ENCODE results near the gene CAPS2. TPM values are rescaled to one million over a fixed set of nuclear protein-coding genes. Genes with fewer than 3 reads are reported as not detected.

Gene CAPS2
- total and polyA plus RNA-seq, 5 experiments from 2014 or later = 1.3 to 8.7 (median 4.7) TPM

DNA sequence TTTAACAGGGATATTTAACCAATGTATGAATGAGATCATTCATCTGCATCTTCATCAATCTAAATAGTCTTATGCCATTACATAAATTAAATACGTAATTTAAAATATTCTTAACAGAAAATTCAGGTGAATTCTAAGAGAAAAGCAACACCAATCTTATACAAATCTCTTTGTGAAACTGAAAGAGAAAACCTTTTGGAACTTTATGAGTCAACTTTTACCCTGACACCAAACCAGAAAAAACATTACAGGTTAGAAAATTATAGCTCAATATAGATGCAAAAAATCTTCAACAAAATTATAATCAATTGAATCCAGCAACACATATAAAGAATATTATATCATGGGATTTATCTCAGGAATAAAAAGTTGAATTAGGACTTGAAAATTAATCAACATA lies 7.8 kb upstream of the CAPS2 start:
- Mint-ChIP-seq H3K4me3 (no peak overlapping the region), H3K27ac (no peak overlapping the region), H3K27me3 (peaks cover 9 to 15% (median 13%) of the 10 kb centered on the region in 5 donors), H3K36me3 (no peaks in the 10 kb centered on the region), H3K4me1 (peaks cover 7 to 12% (median 8%) of the 10 kb centered on the region in 4 donors), H3K9me3 (no peaks in the 10 kb centered on the region)
- no peak for ATAC-seq
- POLR2A ChIA-PET = no interaction called here
- DNase-seq = no peak

DNA sequence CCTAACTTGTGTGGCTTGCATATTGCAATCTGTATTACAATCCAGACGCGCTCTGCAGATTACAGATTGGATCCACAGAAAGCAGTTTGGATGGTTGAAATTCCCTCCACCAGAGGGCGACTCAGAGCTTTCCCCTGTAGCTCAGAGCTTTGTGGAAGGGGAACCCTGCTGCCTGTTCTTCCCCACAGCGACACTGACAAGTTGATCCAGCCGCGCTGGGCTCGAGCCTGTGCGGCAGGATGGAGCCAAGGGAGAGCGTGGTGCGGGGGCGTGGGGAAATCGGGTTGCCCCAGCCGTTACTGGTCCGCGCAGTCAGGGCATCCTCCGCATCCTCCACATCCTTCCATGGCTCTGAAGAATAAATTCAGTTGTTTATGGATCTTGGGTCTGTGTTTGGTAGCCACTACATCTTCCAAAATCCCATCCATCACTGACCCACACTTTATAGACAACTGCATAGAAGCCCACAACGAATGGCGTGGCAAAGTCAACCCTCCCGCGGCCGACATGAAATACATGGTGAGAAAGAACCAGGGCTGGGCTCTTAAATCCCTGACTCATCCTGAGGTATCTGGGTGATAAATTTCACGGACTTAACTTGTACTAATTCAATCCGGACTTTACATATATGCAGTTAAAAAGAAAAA lies 4.4 kb upstream of the CAPS2 start, which contains the start of gene GLIPR1L1:
GLIPR1L1 (plus strand) TSS at position 287 of the 647 bp plus-strand sequence; CDS start at position 346, 59 bp downstream.
- ATAC-seq = peak; percentile 88 to 90

DNA sequence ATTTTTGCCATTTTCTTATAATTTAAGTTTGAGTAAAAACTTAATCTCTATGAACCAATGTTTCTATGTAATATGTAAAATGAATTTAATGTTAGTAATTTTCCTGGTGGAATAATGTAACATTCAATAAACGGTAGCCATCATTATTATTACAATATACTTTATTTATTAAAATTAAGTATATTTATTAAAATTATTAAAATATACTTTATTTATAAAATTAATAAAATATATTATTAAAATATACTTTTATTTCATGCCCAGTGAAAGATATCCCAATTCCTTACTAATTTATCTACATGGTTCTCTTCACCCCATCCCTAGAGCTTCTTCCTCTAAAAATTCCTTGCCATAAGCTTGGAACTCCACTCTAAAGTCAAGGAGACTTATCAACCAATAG lies 2.5 kb downstream of the CAPS2 start:
- Mint-ChIP-seq H3K9me3 (no peaks in the 10 kb centered on the region), H3K4me3 (no peak overlapping the region), H3K4me1 (peaks cover 0 to 10% (median 9%) of the 10 kb centered on the region in 4 donors), H3K27me3 (peaks cover 6 to 36% (median 25%) of the 10 kb centered on the region in 5 donors), H3K36me3 (no peaks in the 10 kb centered on the region), H3K27ac (no peak overlapping the region)
- POLR2A ChIA-PET = no interaction called here
- DNase-seq (no peak), ATAC-seq (no peak)

More for the DNA sequence above, 4.4 kb upstream of the CAPS2 start, which contains the start of gene GLIPR1L1:
- peaks cover 15 to 26% (median 24%) of the 10 kb centered on the region in 5 donors for H3K27me3 Mint-ChIP-seq
- peaks cover 7 to 20% (median 16%) of the 10 kb centered on the region in 4 donors for H3K4me1 Mint-ChIP-seq
- no peaks in the 10 kb centered on the region for H3K9me3 Mint-ChIP-seq
- peak within 1 kb of the TSS in 2 of 10 donors; percentile 23 to 30 for H3K27ac Mint-ChIP-seq
- POLR2A ChIA-PET = interaction anchor here (1.0 to 1.5 kb wide), 3 partner anchors 146 to 697 kb away, joined by 3 to 4 read pairs (median 3); partner anchors contain the start of genes GLIPR1 and PHLDA1
- peak; percentile 62 to 87 (median 76) for DNase-seq
- H3K4me3 Mint-ChIP-seq = peak within 1 kb of the TSS; percentile 20 to 81 (median 70)
- H3K36me3 Mint-ChIP-seq = no peaks in the 10 kb centered on the region

DNA sequence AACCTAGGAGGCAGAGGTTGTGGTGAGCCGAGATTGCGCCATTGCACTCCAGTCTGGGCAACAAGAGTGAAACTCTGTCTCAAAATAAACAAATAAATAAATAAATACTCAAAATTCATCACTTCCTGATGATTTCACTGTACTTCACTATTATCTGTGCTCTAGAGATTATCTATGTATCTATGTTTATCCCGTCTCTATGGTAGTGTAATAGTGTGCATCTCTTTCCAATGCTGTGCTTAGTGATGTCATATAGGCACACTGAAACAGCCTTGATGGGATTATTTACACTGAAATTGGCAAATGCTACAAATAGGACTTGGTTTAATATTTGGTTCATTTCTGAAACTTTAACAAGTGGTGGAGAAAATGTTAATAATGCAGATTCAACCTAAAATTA lies 6.5 kb downstream of the CAPS2 start:
- ATAC-seq = no peak
- Mint-ChIP-seq H3K36me3 (no peaks in the 10 kb centered on the region), H3K27ac (no peak overlapping the region), H3K4me3 (no peak overlapping the region), H3K9me3 (no peaks in the 10 kb centered on the region), H3K27me3 (peaks cover 7 to 18% (median 9%) of the 10 kb centered on the region in 5 donors), H3K4me1 (no peaks in the 10 kb centered on the region)
- POLR2A ChIA-PET = no interaction called here
- DNase-seq = no peak

DNA sequence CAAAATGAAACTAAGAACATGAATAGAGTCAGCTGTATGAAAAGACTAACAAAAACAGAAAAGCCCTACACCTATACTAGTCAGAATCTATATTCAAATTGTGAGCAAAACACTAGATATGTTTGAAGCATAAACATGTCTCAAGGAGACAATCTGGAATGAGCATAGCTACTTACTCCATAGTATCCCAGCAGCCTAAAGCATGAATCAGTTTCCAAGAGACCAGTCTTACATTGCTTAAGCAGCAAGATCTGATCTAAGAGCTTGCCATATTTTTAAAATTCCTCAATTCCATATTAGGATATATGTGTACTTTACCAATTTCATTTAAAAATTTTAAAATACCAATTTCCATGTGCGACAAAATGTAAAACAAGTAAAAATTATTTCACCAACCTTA lies 7.7 kb downstream of the CAPS2 start:
- DNase-seq (no peak), ATAC-seq (no peak)
- no peak overlapping the region for H3K27ac Mint-ChIP-seq
- H3K4me3 Mint-ChIP-seq = no peak overlapping the region
- no peaks in the 10 kb centered on the region for H3K9me3 Mint-ChIP-seq
- H3K4me1 Mint-ChIP-seq = no peaks in the 10 kb centered on the region
- POLR2A ChIA-PET = no interaction called here
- no peaks in the 10 kb centered on the region for H3K36me3 Mint-ChIP-seq
- peaks cover 3 to 9% (median 7%) of the 10 kb centered on the region in 5 donors for H3K27me3 Mint-ChIP-seq

DNA sequence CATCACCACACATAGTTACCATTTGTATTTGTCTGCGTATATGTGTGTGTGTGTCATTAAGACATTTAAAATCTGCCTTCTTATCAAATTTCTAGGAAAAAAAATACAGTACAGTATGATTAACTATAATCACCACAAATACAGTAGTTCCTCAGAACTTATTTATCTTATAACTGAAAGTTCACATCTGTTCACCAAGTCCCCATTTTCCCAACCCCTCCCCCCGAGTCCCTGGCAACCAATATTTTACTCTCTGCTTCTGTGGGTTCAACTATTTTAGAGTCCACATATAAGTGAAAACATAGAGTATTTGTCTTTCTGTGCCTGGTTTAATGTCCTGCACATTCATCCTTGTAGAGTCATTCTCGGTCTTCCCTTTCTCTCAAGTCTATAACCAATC lies 12.3 kb downstream of the CAPS2 start:
- H3K36me3 Mint-ChIP-seq = no peaks in the 10 kb centered on the region
- H3K4me3 Mint-ChIP-seq = no peak overlapping the region
- ATAC-seq = no peak
- H3K27me3 Mint-ChIP-seq = peaks cover 0 to 4% (median 0%) of the 10 kb centered on the region in 5 donors
- H3K27ac Mint-ChIP-seq = no peak overlapping the region
- DNase-seq = no peak
- no peaks in the 10 kb centered on the region for H3K4me1 Mint-ChIP-seq
- H3K9me3 Mint-ChIP-seq = no peaks in the 10 kb centered on the region
- POLR2A ChIA-PET = no interaction called here

DNA sequence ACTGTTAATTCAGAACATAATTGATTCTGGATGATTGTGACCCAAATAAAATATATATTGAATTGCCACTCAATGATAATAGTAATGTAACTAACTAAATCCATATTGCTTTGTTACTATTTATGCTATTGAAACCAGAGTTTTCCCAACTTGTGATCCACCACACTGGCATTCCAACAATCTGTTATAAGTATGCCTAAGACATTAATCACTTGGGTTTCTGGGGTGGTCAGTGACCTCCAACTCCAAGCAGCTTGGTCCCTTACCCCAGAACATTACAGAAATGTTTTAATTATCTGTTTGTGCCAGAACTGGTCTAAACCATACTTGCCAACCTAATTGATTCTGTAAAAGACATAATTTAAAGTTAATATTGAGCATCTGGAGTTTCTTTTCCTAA lies 14.6 kb downstream of the CAPS2 start:
- H3K4me3 Mint-ChIP-seq = no peak overlapping the region
- no peaks in the 10 kb centered on the region for H3K36me3 Mint-ChIP-seq
- no peak for ATAC-seq
- no peaks in the 10 kb centered on the region for H3K9me3 Mint-ChIP-seq
- peaks cover 0 to 4% (median 0%) of the 10 kb centered on the region in 5 donors for H3K27me3 Mint-ChIP-seq
- H3K27ac Mint-ChIP-seq = no peak overlapping the region
- H3K4me1 Mint-ChIP-seq = no peaks in the 10 kb centered on the region
- POLR2A ChIA-PET = no interaction called here
- no peak for DNase-seq

DNA sequence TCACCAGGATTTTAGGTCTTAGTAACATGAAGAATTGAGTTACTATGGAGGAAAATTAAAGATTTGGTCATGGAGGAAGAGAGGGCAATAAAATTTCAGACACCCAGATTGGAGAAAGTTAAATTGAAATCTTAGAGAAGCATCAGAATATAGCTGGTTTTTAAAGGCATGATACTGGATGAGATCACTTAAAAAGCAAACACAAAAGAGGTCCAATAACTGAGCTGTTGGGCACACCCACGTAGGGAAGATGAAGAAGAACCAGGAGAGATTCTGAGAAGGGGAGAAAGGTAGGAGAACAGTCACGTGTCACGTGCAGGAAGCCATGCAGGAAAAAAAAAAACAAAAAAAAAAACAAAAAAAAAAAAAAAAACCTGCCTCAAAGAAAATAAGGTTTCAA lies 18.8 kb downstream of the CAPS2 start:
- Mint-ChIP-seq H3K4me1 (no peaks in the 10 kb centered on the region), H3K9me3 (no peaks in the 10 kb centered on the region), H3K4me3 (no peak overlapping the region), H3K27ac (no peak overlapping the region), H3K36me3 (no peaks in the 10 kb centered on the region), H3K27me3 (no peaks in the 10 kb centered on the region)
- DNase-seq (no peak), ATAC-seq (no peak)
- POLR2A ChIA-PET = no interaction called here

DNA sequence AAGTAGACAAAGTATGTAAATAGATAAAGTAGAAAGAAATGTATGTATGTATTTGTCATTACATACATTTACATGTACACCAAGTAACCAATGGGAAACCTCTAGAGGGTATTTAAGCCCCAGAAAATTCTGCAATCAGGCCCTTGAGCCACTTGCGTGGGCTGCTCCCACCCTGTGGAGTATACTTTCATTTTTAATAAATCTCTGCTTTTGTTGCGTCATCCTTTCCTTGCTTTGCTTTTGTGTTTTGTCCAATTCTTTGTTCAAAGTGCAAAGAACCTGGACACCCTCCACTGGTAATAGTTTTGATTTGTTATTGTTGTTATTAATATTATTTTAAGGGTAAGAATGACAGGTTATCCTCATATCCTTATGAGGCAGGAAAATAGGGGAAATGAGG lies 21.8 kb downstream of the CAPS2 start:
- no peak for DNase-seq
- H3K36me3 Mint-ChIP-seq = peaks cover 0 to 1% (median 0%) of the 10 kb centered on the region in 3 donors
- no peaks in the 10 kb centered on the region for H3K27me3 Mint-ChIP-seq
- no peak for ATAC-seq
- no peak overlapping the region for H3K27ac Mint-ChIP-seq
- no peaks in the 10 kb centered on the region for H3K4me1 Mint-ChIP-seq
- POLR2A ChIA-PET = no interaction called here
- H3K4me3 Mint-ChIP-seq = no peak overlapping the region
- H3K9me3 Mint-ChIP-seq = peaks cover 0 to 7% (median 0%) of the 10 kb centered on the region in 9 donors

DNA sequence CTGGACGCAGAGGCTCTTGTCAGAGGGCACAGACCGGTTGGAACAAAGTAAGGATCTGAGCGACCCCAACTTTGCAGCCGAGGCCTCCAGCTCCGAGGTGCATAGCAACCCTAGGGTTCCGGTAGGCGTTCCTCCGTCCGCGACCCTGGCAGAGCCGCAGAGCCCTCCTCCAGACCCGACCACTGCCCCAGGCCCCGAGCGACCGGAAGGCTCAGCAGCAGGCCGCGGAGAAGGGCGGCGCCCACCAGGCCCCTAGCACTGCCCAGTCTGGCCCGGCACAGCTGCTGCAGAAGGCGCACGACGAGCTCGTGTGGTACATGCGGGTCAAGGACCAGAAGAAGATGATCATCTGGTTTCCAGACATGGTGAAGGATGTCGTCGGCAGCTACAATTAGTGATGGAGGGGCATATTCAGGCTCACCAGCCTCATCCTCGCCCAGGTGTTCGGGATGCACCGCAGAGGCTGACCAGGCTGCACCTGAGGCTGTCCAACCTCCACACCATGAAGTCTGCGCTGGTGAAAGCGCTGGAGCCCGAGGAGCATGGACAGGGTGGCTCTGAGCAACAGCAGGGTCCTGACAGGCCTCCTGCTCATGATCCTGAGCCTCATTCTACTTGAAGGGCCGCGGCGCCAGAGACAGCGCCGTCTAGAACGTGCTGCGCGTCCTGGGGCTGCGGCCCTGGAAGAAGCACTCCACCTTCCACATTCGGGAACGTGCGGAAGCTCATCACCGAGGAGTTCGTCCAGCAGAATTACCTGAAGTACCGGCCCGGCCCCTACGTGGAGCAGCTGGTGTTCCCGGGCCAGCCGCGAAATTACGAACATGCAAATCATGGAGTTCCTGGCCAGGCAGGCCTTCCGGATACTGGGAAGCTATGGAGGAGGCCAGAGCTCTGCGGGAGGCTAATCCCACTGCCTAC lies 24.5 kb downstream of the CAPS2 start:
- Mint-ChIP-seq H3K4me3 (no peak overlapping the region), H3K9me3 (peaks cover 0 to 9% (median 0%) of the 10 kb centered on the region in 9 donors), H3K27ac (no peak overlapping the region), H3K27me3 (no peaks in the 10 kb centered on the region), H3K36me3 (peaks cover 0 to 1% (median 0%) of the 10 kb centered on the region in 3 donors), H3K4me1 (no peaks in the 10 kb centered on the region)
- POLR2A ChIA-PET = no interaction called here
- ATAC-seq = no peak
- no peak for DNase-seq

DNA sequence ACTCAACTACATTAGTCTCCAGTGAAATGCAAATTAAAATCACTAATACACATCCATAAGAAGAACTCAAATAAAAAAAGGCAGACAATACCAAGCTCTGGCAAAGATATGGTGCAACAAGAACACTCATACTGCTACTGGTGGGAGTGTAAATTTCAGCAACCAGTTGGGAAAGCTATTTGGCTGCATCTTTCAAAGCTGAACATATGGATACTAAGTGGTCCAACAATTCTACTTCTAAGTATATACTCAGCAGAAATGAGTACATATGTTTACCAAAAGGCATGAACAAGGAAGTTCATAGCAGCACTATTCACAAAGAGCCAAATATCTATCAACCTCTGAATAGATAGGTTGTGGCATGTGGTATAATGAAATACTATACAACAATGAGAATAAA lies 27.3 kb downstream of the CAPS2 start:
- no peak for ATAC-seq
- Mint-ChIP-seq H3K36me3 (peaks cover 0 to 4% (median 0%) of the 10 kb centered on the region in 3 donors), H3K4me3 (no peak overlapping the region), H3K4me1 (no peaks in the 10 kb centered on the region), H3K27me3 (peaks cover 0 to 2% (median 0%) of the 10 kb centered on the region in 5 donors), H3K27ac (no peak overlapping the region), H3K9me3 (peaks cover 0 to 9% (median 0%) of the 10 kb centered on the region in 9 donors)
- POLR2A ChIA-PET = no interaction called here
- no peak for DNase-seq

DNA sequence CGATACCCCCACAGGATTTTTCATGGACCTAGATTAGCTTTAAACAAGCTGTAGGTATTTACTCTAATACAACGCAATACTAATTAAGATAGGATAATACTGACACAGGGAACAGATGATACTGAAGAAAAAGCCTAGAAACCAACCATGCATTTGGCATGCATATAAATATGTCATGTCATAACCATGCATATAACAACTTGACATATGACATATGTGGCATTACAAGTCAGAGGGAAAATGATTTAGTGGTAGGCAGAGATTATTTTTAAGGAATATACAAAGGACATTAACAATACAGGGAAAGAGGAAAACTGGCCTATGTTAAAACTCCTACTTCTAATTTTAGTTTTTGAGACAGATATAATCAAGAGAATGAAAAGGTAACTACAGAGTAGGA lies 27.9 kb downstream of the CAPS2 start:
- Mint-ChIP-seq H3K4me3 (no peak overlapping the region), H3K36me3 (peaks cover 0 to 4% (median 0%) of the 10 kb centered on the region in 3 donors), H3K27me3 (peaks cover 0 to 2% (median 0%) of the 10 kb centered on the region in 5 donors), H3K27ac (no peak overlapping the region), H3K9me3 (peaks cover 0 to 9% (median 0%) of the 10 kb centered on the region in 9 donors), H3K4me1 (no peaks in the 10 kb centered on the region)
- DNase-seq = no peak
- POLR2A ChIA-PET = no interaction called here
- no peak for ATAC-seq

DNA sequence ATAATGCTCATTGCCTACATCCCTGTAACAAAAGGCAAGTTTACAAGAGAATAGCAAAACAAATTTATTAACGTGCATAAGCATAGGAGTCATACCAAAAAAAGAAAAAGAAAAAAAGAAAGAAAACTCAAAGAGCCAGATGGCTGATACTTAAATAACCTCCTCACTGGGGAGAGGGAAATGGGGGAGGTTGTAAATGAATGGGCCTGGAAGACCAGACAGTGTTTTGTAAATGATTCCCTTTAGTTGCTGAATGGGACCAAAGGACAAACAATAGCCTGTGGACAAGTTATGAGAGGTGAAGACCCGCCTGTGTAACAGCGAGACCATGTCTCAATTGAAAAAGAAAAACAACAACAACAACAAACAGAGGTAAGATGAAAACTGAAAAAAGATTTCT lies 35.3 kb downstream of the CAPS2 start:
- H3K4me1 Mint-ChIP-seq = no peaks in the 10 kb centered on the region
- no peak overlapping the region for H3K4me3 Mint-ChIP-seq
- DNase-seq = no peak
- no peaks in the 10 kb centered on the region for H3K9me3 Mint-ChIP-seq
- no peaks in the 10 kb centered on the region for H3K27me3 Mint-ChIP-seq
- POLR2A ChIA-PET = no interaction called here
- H3K27ac Mint-ChIP-seq = peak overlapping the region in 1 of 10 donors; percentile 3
- no peak for ATAC-seq
- H3K36me3 Mint-ChIP-seq = peaks cover 0 to 3% (median 0%) of the 10 kb centered on the region in 3 donors

Data from naive thymus-derived CD8-positive, alpha-beta T cell (primary cell).